ENCODE measurements around the gene IFI16. TPM values are rescaled to one million over a fixed set of nuclear protein-coding genes. Genes with fewer than 3 reads are reported as not detected.
A peak's percentile ranks its signal among the peaks of the same experiment; 100 is the strongest.

IFI16 gene
- total and polyA plus RNA-seq, 12 donors = 16.1 to 73.8 (median 23.8) TPM

DNA sequence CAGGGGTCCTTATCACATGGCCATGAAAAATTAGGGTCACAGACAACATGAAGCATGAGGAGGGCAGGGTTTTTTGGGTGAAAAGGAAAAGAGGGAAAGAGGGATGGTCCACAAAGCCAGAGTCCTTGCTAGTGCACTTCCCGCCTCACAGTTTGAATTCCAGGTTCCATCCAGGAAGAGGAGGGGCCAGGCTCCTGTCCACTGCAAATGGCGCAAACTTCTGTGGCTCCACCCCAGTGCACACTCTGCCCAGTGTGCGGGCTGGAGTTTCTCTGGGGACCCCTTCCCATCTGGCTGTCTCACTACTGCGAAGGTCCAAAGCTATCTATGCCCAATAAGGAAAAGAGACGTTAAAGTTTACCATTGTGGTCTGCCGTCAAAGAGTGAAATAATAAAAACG lies 49.0 kb downstream of the IFI16 start:
- H3K27ac ChIP-seq = no peak overlapping the region
- 79 to 82% methylated on average over 7 of the region's 7 CpGs for WGBS, 2 donors
- TF ChIP-seq, protein P1, sequence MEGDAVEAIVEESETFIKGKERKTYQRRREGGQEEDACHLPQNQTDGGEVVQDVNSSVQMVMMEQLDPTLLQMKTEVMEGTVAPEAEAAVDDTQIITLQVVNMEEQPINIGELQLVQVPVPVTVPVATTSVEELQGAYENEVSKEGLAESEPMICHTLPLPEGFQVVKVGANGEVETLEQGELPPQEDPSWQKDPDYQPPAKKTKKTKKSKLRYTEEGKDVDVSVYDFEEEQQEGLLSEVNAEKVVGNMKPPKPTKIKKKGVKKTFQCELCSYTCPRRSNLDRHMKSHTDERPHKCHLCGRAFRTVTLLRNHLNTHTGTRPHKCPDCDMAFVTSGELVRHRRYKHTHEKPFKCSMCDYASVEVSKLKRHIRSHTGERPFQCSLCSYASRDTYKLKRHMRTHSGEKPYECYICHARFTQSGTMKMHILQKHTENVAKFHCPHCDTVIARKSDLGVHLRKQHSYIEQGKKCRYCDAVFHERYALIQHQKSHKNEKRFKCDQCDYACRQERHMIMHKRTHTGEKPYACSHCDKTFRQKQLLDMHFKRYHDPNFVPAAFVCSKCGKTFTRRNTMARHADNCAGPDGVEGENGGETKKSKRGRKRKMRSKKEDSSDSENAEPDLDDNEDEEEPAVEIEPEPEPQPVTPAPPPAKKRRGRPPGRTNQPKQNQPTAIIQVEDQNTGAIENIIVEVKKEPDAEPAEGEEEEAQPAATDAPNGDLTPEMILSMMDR (IDR thresholded peaks at IDR 0.05) = no peak
- DNase-seq (no peak), ATAC-seq (no peak)
- H3K4me3 ChIP-seq = no peak overlapping the region
- intact Hi-C loops (cut with DNase I) = loop anchor here in 1 of 10 donors (10.0 kb wide), 1 partner anchor 726 kb away; the partner anchor contains the start of gene DUSP23
- peaks cover 0 to 27% (median 11%) of the 10 kb centered on the region in 9 donors for H3K4me1 ChIP-seq
- no peaks in the 10 kb centered on the region for H3K27me3 ChIP-seq
- peaks cover 0 to 45% (median 0%) of the 10 kb centered on the region in 9 donors for H3K36me3 ChIP-seq
- no peaks in the 10 kb centered on the region for H3K9me3 ChIP-seq

DNA sequence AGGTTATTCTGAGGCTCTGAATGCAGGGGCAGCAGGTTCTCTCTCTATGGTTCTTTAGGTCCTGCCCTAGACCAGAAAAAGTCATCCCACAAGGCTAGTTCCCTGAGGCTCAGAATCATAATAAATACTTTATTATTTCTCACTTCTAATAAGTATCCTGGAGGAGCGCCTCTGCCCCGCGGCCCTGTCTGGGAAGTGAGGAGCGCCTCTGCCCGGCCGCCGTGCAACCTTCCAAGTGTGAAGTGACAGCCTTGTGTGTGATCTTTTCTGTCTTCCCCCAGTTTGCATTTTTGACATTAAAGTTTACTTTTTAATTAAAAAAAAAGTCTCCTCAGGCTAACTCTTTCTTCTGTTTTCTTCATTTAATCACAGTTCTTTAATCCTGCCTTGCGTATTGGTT lies 55.4 kb downstream of the IFI16 start:
- no peaks in the 10 kb centered on the region for H3K36me3 ChIP-seq
- H3K4me3 ChIP-seq = no peak overlapping the region
- no peak for ATAC-seq
- no peak for DNase-seq
- peaks cover 0 to 25% (median 0%) of the 10 kb centered on the region in 9 donors for H3K4me1 ChIP-seq
- H3K27ac ChIP-seq = no peak overlapping the region
- no peaks in the 10 kb centered on the region for H3K27me3 ChIP-seq
- TF ChIP-seq, protein P1 (IDR thresholded peaks at IDR 0.05) = no peak
- no peaks in the 10 kb centered on the region for H3K9me3 ChIP-seq
- intact Hi-C loops (cut with DNase I) = no loop called here
- 96 to 98% methylated on average over 8 of the region's 8 CpGs for WGBS, 2 donors

DNA sequence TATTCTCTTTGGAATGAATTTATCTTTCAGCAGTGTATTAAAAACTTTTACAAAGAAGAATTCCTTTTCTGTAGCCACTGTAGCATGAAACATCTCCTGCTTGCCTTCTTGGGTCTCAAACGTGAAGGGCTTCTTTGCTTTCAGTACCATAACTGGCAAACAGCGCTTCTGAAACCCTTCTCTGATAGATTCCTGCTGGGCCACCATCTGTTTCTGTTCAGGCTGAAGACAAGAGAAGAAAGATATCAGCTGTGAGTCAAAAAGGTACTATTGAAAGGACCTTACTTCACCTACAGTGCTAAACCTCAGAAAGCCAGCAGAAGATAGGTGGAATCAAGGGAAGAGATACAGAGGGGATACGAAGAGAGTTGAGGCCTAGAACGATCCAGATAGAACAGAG lies 56.4 kb downstream of the IFI16 start:
- Histone ChIP-seq H3K27me3 (no peaks in the 10 kb centered on the region), H3K27ac (no peak overlapping the region), H3K36me3 (no peaks in the 10 kb centered on the region), H3K4me1 (peaks cover 0 to 25% (median 0%) of the 10 kb centered on the region in 9 donors), H3K4me3 (no peak overlapping the region), H3K9me3 (no peaks in the 10 kb centered on the region)
- no peak for DNase-seq
- TF ChIP-seq, protein P1 (IDR thresholded peaks at IDR 0.05) = no peak
- no peak for ATAC-seq
- intact Hi-C loops (cut with DNase I) = no loop called here
- WGBS, 2 donors = 73 to 79% methylated on average over 4 of the region's 4 CpGs

DNA sequence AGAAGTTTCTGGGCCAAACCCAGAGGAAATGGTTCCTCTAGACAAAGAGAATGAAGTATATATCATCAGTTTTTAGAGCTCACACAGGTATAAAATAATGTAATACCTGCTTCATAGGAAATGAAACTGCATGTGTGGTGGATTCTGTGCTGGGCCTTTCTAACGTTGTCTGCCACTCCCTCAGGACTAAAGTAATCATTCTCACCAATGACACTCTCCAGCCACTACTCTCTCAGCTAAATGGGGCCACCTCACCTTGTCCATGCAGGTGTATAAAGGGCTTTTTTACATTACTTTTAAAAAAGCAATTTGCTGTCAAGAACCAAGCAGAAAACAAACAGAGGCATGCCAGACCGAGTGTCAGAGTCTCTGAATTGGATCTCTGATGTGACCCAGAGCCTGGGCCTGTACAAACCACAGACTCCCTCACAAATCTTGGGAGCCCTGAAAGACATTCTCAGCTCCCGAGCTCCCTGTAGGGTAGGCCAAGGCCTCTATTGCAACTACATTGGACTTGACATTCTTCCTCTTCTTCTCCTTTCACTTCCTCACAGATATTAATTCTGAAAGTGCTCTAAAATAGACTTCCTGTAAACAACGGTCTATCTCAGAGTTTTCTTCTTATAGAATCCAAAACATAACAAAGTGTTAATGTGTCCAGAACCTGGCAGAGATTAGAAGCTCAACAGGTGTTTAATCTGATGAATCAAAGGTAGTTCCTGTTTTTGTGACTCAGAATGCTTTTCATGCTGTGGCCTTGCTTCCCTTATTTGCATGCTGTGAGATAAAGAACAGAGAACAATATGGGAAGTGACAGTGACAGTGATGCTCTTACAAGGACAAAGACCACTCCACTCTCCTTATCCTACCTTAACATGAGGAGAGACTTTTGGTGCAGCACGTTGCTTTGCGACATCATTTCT lies 58.3 kb downstream of the IFI16 start:
- DNase-seq (no peak), ATAC-seq (peak in 5 of 8 donors; percentile 39 to 77 (median 61))
- H3K27ac ChIP-seq = peak overlapping the region in 3 of 10 donors; percentile 2 to 81 (median 33)
- peak overlapping the region in 1 of 10 donors; percentile 3 for H3K4me3 ChIP-seq
- no peaks in the 10 kb centered on the region for H3K9me3 ChIP-seq
- no peaks in the 10 kb centered on the region for H3K27me3 ChIP-seq
- H3K4me1 ChIP-seq = peaks cover 0 to 25% (median 0%) of the 10 kb centered on the region in 9 donors
- TF ChIP-seq, protein P1 (IDR thresholded peaks at IDR 0.05) = no peak
- H3K36me3 ChIP-seq = no peaks in the 10 kb centered on the region
- 49 to 51% methylated on average over 6 of the region's 6 CpGs for WGBS, 2 donors
- intact Hi-C loops (cut with DNase I) = no loop called here

All from heart right ventricle (tissue), 16 donors.